Cardiac septum (tissue), 1 donor: ENCODE measurements around the gene BOLA2B. TPM values are rescaled to one million over a fixed set of nuclear protein-coding genes. Genes with fewer than 3 reads are reported as not detected.
"Not testable (repeated sequence)": the region's sequence is repeated elsewhere in the genome, so short reads cannot be mapped to it uniquely, and the experiment has no call there.

Experiments used
- DNase-seq: peaks from one replicate; pipeline ENCODE4 v3.0.0-alpha.2; 2020; ENCODE audit warnings: low spot score
- intact Hi-C: fragments of 100-400 bp; cut with DNase I; formaldehyde crosslinking; loops from one replicate; pipeline ENCODE4 v1.14.0; 2022
- long read RNA-seq: library from polyadenylated mRNA; unstranded; transcript quantifications from one replicate; pipeline ENCODE4 v2.0.0, GENCODE V29; 2021
- total RNA-seq: library from RNA; stranded (reverse); fragmentation: NEBNext Ultra II Directional; extraction: Animal tissue kit (Norgen Biotek cat#: 25700); gene quantifications from one replicate; pipeline ENCODE4 v1.2.1, GENCODE V29; 2021
- donor health status: DM: no; HTN: no; CAD: no.

BOLA2B gene
- 59.6 TPM for total RNA-seq
- long read RNA-seq, transcript BOLA2B-201 (3 exons, 1,012 nt), result major isoform, 11 of 13 reads
- long read RNA-seq, partial matches to known transcripts, result 0 of 13 reads
- long read RNA-seq, other reads (novel, unspliced or antisense), result 0 of 13 reads

GRCh38 chr16:30193615-30194014, at the start of gene BOLA2B, which contains the start of gene SLX1A:
Gene BOLA2B, minus strand, starts transcription at chr16:30193666. Its CDS starts 71 bp downstream, at chr16:30193595.
Gene SLX1A, plus strand, starts transcription at chr16:30193875. Its CDS starts 210 bp downstream, at chr16:30194085.
- intact Hi-C loops, DNase-seq: not testable (repeated sequence)

DNA sequence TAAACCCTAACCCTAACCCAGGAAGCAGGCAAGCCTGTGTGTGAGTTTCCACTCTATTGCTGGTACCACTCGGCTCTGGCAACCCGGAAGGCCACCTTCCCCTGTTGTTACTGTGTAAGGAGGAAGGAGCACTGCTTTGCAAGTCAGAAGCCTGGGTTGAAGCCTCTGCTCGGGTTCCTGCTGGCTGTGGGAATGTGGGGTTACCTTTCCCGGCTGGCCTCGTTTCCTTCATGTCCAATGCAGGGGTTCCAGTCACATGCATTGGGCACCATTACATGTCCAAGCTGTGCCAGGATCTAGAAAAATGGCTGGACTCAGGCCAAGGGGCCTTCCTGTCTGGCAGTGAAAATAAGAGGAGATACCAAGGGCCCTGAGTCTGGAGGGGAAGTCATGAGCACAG, 23.6 kb upstream of the BOLA2B start:
- peak; percentile 62 for DNase-seq
- intact Hi-C loops, result not testable (repeated sequence)

GRCh38 chr16:30211414-30211813, 17.9 kb upstream of the BOLA2B start:
- DNase-seq, intact Hi-C loops: not testable (repeated sequence)

- intact Hi-C loops, result not testable (repeated sequence)
- peak; percentile 83 for DNase-seq
These were observed 15.6 kb upstream of the BOLA2B start for GRCh38 chr16:30209032-30209431.

DNA sequence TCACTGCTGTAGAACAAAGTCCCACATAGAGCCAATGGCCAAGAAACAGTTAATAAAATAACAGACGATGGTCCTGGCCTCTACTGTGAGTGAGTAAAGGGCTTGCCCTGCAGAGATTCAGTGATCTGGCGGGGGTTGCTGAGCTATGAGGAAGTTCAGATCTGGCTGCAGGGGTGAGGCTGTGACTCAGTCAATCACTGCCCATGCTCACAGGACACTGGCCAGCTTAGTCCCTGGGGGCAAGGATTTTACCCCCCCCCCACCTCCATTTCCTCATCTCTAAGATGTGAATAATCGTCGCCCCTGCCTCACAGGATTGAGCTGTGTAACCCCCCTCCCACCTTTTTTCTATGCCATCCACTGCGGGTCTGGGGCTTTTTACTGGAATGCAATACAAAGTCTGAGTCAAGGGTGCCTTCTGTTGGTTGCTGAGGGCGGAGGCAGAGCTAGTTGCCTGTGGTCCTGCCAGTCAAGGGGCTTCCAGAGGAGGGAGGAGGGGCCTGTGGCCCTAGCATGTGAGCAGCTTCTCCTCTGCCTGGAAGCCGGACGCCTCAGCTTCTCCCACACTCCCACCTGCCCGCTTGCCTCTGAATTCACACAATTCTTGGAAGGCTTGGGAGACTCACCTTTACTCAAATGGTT, 13.7 kb upstream of the BOLA2B start:
- DNase-seq, intact Hi-C loops: not testable (repeated sequence)

GRCh38 chr16:30206252-30206651, 12.8 kb upstream of the BOLA2B start:
- intact Hi-C loops, DNase-seq: not testable (repeated sequence)

DNA sequence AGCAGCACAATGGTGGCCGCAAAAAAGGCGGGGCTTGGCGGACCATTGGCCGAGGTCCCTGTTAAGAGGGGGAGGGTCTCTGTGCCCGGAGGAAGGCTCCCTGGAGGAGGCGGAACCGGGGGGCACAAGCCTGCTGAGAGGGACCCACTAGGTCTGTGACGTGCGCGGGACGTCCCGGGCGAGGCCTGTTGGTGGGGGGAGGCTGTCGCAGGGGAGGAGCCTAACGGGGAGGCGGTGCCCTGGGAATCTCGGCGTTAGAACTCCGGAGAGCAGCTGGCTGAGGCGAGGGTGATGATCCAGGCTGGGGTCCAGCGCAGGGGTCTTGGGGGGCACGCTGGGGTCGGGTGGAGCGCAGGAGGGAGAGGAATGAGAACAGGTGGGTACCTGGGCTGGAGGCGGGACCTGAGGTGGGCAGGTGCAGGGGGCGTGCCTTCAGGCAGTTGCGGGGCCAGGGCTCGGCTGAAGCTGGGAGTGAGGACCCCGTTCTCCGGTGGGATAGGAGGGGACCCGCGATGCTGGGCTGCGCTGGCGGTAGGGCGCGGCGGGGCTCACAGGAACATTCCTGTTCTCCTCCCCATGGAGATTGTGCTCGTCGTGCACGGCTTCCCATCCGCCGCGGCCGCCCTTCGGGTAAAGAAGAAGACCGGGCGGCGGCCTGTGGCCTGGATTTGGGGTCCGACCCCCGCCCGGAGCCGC, 12.2 kb upstream of the BOLA2B start:
- intact Hi-C loops, DNase-seq: not testable (repeated sequence)

DNA sequence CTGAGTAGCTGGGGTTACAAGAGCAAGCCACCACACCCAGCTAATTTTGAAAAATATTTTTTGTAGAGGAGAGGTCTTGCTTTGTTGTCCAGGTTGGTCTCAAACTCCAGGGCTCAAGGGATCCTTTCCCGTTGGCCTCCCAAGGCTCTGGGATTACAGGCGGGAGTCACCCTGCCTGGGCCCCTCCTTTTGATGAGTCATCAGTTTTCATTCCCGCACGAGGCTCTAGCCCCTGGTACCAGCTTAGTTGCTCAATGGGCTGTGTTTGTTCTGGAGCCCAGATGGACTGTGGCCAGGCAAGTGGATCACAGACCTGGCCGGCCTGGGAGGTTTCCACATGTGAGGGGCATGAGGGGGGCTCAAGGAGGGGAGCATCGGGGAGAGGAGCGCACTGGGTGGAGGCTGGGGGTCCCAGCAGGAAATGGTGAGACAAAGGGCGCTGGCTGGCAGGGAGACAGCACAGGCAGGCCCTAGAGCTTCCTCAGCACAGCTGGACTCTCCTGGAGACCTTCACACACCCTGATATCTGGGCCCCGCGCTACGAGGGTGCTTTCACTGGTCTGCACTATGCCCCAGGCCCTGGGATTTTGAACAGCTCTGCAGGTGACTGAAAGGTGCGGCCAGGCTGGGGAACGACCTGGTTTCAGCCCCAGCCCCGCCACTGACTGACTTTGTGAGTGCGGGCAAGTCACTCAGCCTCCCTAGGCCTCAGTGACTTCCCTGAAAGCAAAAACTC, 6.3 kb upstream of the BOLA2B start:
- intact Hi-C loops, result not testable (repeated sequence)

DNA sequence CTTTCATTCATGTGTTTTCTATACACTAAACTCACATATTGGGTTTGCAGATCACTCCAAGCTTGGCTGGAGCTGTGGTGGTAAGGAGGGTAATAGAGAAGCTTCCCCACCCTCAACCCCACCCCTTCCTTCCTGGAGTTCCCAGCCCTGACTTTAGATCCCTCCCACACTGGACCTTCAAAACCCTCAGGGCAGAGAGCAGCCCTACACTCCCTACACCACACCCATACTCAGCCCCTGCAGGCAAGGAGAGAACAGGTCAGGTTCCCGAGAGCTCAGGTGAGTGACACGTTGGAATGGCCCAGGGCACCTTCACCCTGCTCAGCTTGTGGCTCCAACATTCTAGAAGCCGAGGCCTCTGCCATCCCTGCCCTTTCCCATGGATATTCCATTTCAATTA, 5.6 kb upstream of the BOLA2B start, which contains the start of gene SULT1A3:
Gene SULT1A3 (plus strand): TSS at position 207 of the 400 bp plus-strand sequence. CDS start 1,474 bp downstream, outside the sequence.
- intact Hi-C loops, DNase-seq: not testable (repeated sequence)

More for the DNA sequence above, 6.3 kb upstream of the BOLA2B start:
- not testable (repeated sequence) for DNase-seq

GRCh38 chr16:30197001-30197400, 3.5 kb upstream of the BOLA2B start:
- intact Hi-C loops, DNase-seq: not testable (repeated sequence)

GRCh38 chr16:30194172-30194925, 883 bp upstream of the BOLA2B start:
- intact Hi-C loops, DNase-seq: not testable (repeated sequence)

GRCh38 chr16:30193098-30193497, 368 bp downstream of the BOLA2B start:
- intact Hi-C loops, DNase-seq: not testable (repeated sequence)

GRCh38 chr16:30191158-30191557, 2.3 kb downstream of the BOLA2B start:
- intact Hi-C loops, DNase-seq: not testable (repeated sequence)

- no peak for DNase-seq
- intact Hi-C loops, result no loop called here
These were observed 5.4 kb downstream of the BOLA2B start for GRCh38 chr16:30187971-30188561.

- no peak for DNase-seq
These were observed 6.0 kb downstream of the BOLA2B start for GRCh38 chr16:30187556-30187865.

GRCh38 chr16:30186782-30187555, 6.5 kb downstream of the BOLA2B start:
- intact Hi-C loops, result no loop called here
- peak; percentile 82 for DNase-seq

More at GRCh38 chr16:30187556-30187865, 6.0 kb downstream of the BOLA2B start:
- intact Hi-C loops, result no loop called here

- no peak for DNase-seq
- intact Hi-C loops, result no loop called here
These were observed 7.1 kb downstream of the BOLA2B start for GRCh38 chr16:30186444-30186781.
